GM18498 (cell line): ENCODE results near the gene TENM3.

ENCODE experiments used
- ATAC-seq: cut with Tn5 transposase; IDR thresholded peaks from one replicate; pipeline ENCODE4 v1.9.1; 2021; ENCODE audit warnings: mild to moderate bottlenecking, moderate library complexity; ENCODE audit not compliant: unreplicated experiment

TENM3 gene

GRCh38 chr4:182447767-182448280 lies 204.6 kb downstream of the TENM3 start:
- ATAC-seq: no peak

- peak; percentile 94 for ATAC-seq
Measured at GRCh38 chr4:182448281-182449151, 205.3 kb downstream of the TENM3 start.

GRCh38 chr4:182449186-182449929 lies 206.2 kb downstream of the TENM3 start:
- ATAC-seq: no peak

- no peak for ATAC-seq
Measured at GRCh38 chr4:182449930-182450439, 206.8 kb downstream of the TENM3 start.

GRCh38 chr4:182451441-182451840 lies 208.2 kb downstream of the TENM3 start:
- no peak for ATAC-seq

GRCh38 chr4:182453830-182454229 lies 210.6 kb downstream of the TENM3 start:
- no peak for ATAC-seq

- ATAC-seq: no peak
Measured at GRCh38 chr4:182454440-182455013, 211.3 kb downstream of the TENM3 start.

GRCh38 chr4:182465114-182465513 lies 221.9 kb downstream of the TENM3 start:
- ATAC-seq: no peak

GRCh38 chr4:182465979-182466378 lies 222.8 kb downstream of the TENM3 start:
- no peak for ATAC-seq

GRCh38 chr4:182470215-182470614 lies 227.0 kb downstream of the TENM3 start:
- ATAC-seq: no peak

- ATAC-seq: no peak
Measured at GRCh38 chr4:182475539-182475938, 232.3 kb downstream of the TENM3 start.

GRCh38 chr4:182478475-182478874 lies 235.3 kb downstream of the TENM3 start:
- ATAC-seq: peak; percentile 67

- ATAC-seq: no peak
Measured at GRCh38 chr4:182483685-182484084, 240.5 kb downstream of the TENM3 start.

- no peak for ATAC-seq
Measured at GRCh38 chr4:182486881-182487280, 243.7 kb downstream of the TENM3 start.

GRCh38 chr4:182488896-182489295 lies 245.7 kb downstream of the TENM3 start:
- ATAC-seq: no peak

GRCh38 chr4:182489607-182490006 lies 246.4 kb downstream of the TENM3 start:
- ATAC-seq: no peak

GRCh38 chr4:182491719-182492118 lies 248.5 kb downstream of the TENM3 start:
- ATAC-seq: no peak

GRCh38 chr4:182492423-182492822 lies 249.2 kb downstream of the TENM3 start:
- ATAC-seq: peak; percentile 52

- ATAC-seq: no peak
Measured at GRCh38 chr4:182493377-182493776, 250.2 kb downstream of the TENM3 start.

- ATAC-seq: peak; percentile 71
Measured at GRCh38 chr4:182494103-182494502, 250.9 kb downstream of the TENM3 start.

GRCh38 chr4:182495031-182495430 lies 251.8 kb downstream of the TENM3 start:
- no peak for ATAC-seq
